ENCODE results near the gene SLC22A17. TPM values are rescaled to one million over a fixed set of nuclear protein-coding genes. Genes with fewer than 3 reads are reported as not detected.
A peak's percentile ranks its signal among the peaks of the same experiment; 100 is the strongest.

SLC22A17 gene
- total and polyA plus RNA-seq, 2 of the 13 experiments (the other 11 are each of a cell fraction or from before 2014, with no cell fraction given), result 0.95 to 1.1 TPM

DNA sequence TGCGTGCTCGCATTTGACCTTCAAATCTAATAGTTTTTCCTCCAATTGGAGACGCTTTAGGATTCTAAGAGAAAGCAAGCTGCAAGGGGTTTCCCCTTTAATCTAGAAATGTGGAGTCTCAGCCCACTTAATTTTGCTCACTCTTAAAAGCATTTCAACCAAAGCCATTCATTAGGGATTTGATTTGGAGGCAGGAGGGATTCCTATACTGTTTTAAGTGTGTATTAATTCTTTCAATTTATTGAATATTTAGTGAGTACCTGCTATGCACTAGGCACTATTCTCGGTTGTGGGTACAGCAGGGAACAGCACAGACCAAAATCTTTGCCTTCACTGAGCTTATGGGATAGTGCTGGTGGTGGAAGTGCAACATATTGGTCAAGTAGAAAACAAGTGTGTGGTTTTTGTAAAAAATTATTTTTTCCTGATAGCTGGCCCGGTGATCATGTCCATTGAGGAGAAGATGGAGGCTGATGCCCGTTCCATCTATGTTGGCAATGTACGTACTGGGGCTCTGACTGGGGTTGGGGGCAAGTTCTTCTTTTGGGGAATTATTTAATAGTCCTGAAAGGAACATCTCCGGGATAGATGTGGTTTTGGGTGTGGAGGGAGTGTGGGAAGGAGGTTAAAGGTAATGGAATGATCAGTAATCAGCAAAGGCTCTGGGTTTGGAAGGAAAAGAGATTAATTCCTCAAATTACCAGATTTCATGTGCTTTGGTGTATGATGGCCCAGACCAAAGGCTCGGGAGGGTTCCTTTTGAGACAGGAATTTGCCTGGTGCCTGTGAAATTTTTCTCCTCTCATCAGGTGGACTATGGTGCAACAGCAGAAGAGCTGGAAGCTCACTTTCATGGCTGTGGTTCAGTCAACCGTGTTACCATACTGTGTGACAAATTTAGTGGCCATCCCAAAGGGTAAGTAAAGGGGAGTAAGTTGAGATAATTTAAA lies 29.8 kb downstream of the SLC22A17 start (continued):
- TF ChIP-seq ZNF414 (CRISPR knock-in tag; IDR thresholded peaks at IDR 0.05), result no peak; the same call in 1 of the 2 replicates
- TF ChIP-seq, protein P1, sequence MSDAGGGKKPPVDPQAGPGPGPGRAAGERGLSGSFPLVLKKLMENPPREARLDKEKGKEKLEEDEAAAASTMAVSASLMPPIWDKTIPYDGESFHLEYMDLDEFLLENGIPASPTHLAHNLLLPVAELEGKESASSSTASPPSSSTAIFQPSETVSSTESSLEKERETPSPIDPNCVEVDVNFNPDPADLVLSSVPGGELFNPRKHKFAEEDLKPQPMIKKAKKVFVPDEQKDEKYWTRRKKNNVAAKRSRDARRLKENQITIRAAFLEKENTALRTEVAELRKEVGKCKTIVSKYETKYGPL (CRISPR knock-in tag; IDR thresholded peaks at IDR 0.05), result no peak
- no peak for TF ChIP-seq FOXJ3 (CRISPR knock-in tag; IDR thresholded peaks at IDR 0.05; ENCODE audit: borderline replicate concordance)
- TF ChIP-seq KDM4B (CRISPR knock-in tag; IDR thresholded peaks at IDR 0.05), result 0 out of 2 replicates have a peak, but pooled peaks have one; percentile 50
- TF ChIP-seq ZNF558 (CRISPR knock-in tag; IDR thresholded peaks at IDR 0.05; ENCODE audit: borderline replicate concordance), result no peak
- no peak for TF ChIP-seq MZF1 (CRISPR knock-in tag; IDR thresholded peaks at IDR 0.05; ENCODE audit: borderline replicate concordance)
- TF ChIP-seq ZNF383 (CRISPR knock-in tag; IDR thresholded peaks at IDR 0.05; ENCODE audit: borderline replicate concordance), result no peak
- TF ChIP-seq E2F2 (CRISPR knock-in tag; IDR thresholded peaks at IDR 0.05; ENCODE audit: borderline replicate concordance), result no peak
- no peak for TF ChIP-seq GATAD2A (CRISPR knock-in tag; IDR thresholded peaks at IDR 0.05)
- no peak for TF ChIP-seq ZNF280B (CRISPR knock-in tag; IDR thresholded peaks at IDR 0.05; ENCODE audit: borderline replicate concordance)
- 0 out of 2 replicates have a peak, but pooled peaks have one; percentile 2 for TF ChIP-seq NR2F6 (IDR thresholded peaks at IDR 0.05)
- TF ChIP-seq NR2F6 (CRISPR knock-in tag; IDR thresholded peaks at IDR 0.05), result no peak
- TF ChIP-seq ZNF296 (CRISPR knock-in tag; conservative IDR thresholded peaks at IDR 0.05), result no peak
- TF ChIP-seq ZNF17 (CRISPR knock-in tag; IDR thresholded peaks at IDR 0.05), result 0 out of 2 replicates have a peak, but pooled peaks have one; percentile 55
- no peak for TF ChIP-seq ZBTB43 (CRISPR knock-in tag; conservative IDR thresholded peaks at IDR 0.05)
- TF ChIP-seq, protein P2, sequence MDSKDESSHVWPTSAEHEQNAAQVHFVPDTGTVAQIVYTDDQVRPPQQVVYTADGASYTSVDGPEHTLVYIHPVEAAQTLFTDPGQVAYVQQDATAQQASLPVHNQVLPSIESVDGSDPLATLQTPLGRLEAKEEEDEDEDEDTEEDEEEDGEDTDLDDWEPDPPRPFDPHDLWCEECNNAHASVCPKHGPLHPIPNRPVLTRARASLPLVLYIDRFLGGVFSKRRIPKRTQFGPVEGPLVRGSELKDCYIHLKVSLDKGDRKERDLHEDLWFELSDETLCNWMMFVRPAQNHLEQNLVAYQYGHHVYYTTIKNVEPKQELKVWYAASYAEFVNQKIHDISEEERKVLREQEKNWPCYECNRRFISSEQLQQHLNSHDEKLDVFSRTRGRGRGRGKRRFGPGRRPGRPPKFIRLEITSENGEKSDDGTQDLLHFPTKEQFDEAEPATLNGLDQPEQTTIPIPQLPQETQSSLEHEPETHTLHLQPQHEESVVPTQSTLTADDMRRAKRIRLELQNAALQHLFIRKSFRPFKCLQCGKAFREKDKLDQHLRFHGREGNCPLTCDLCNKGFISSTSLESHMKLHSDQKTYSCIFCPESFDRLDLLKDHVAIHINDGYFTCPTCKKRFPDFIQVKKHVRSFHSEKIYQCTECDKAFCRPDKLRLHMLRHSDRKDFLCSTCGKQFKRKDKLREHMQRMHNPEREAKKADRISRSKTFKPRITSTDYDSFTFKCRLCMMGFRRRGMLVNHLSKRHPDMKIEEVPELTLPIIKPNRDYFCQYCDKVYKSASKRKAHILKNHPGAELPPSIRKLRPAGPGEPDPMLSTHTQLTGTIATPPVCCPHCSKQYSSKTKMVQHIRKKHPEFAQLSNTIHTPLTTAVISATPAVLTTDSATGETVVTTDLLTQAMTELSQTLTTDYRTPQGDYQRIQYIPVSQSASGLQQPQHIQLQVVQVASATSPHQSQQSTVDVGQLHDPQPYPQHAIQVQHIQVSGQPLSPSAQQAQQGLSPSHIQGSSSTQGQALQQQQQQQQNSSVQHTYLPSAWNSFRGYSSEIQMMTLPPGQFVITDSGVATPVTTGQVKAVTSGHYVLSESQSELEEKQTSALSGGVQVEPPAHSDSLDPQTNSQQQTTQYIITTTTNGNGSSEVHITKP (CRISPR knock-in tag; IDR thresholded peaks at IDR 0.05; ENCODE audit: low read depth), result no peak; the same call in 1 of the 2 replicates
- TF ChIP-seq ELF1 (CRISPR knock-in tag; IDR thresholded peaks at IDR 0.05), result no peak
- TF ChIP-seq HHEX (CRISPR knock-in tag; IDR thresholded peaks at IDR 0.05), result no peak
- TF ChIP-seq ATM (IDR thresholded peaks at IDR 0.05; ENCODE audit: borderline replicate concordance), result no peak
